Mesenteric fat pad (tissue), 1 donor: ENCODE measurements around the gene LAMA1. TPM values are rescaled to one million over a fixed set of nuclear protein-coding genes. Genes with fewer than 3 reads are reported as not detected.

ENCODE experiments used
- DNase-seq: peaks from one replicate; pipeline ENCODE4 v3.0.0-alpha.2; 2020; ENCODE audit warnings: low spot score
- total RNA-seq: library from RNA; stranded (reverse); fragmentation: NEBNext Ultra II Directional; extraction: Animal tissue kit (Norgen Biotek cat#: 25700); gene quantifications from one replicate; pipeline ENCODE4 v1.2.1, GENCODE V29; 2021
- donor health status: DM: yes; HTN: yes; CAD: no.

The LAMA1 gene
- total RNA-seq, 1 donor from 2014 or later: 7.9 TPM

DNA sequence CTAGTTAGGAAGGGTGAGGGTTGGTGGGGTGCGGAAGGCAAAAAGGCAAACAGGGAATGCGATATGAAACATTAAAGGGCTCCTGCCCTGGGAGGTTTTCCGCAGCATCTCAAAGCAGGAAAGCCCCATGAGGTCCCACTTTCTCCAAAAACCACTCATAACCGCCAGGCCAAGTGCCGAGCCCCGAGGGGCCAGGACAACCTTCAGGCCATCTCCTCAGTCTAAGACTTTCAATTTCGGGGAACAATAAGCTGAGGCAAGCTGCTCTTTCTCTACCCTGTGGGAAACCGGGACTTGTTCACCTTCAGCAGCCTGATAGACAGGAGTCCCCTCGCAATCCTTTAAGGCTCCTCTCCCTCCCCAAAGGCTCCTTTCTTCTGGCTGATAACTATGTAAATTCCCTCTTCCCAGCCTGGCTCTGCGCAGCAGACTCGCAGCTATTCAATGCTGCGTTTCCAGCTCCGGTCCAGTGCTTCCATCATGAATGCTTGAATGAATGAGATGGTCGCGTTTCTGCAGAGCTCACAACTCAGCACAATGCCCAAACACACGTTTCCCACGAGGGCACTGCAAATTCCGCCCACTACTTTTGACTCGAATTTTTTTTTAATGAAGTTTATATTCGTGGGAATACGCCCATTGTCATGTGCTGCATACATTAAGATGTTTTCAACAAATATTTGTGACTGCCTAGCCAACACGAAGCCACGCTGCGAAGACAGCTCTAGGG lies 1.4 kb downstream of the LAMA1 start:
- no peak for DNase-seq

DNA sequence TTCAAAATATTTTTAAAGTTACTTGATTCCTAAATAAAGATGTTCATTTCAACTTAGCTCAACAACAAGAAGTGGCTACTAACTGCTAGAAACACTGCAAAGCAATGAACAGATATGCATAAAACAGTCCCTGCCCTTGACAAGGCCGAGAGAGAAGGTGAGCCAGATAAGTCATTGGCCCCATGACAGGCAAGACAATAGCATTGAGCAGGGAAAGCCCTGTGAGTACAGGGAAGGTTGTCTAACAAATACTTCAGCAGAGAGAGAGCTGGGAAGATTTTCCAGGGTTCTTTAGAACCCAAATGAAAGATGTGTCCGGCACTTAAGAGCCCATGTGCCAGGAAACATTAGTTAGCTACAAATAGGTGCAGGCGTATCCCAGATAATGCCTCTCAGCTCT lies 4.7 kb downstream of the LAMA1 start:
- DNase-seq: no peak

DNA sequence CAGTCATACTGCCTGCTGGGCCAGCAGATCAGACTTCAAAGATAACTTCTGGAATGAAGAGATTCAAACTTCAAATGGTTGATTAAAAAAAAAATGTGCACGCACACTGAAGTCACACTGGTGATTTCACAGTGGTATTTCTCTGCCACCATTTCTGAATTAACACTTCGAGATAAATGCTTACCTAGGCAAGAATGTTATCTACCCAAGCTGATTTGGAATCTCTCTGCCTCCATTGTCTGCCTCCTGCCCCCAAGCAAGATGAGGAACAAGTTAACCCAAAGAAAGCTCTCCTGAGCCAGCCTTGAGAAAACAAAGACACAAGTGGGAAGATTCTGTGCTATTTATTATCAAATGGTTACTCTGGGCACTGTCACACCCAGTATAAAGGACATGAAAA lies 6.5 kb downstream of the LAMA1 start:
- no peak for DNase-seq

DNA sequence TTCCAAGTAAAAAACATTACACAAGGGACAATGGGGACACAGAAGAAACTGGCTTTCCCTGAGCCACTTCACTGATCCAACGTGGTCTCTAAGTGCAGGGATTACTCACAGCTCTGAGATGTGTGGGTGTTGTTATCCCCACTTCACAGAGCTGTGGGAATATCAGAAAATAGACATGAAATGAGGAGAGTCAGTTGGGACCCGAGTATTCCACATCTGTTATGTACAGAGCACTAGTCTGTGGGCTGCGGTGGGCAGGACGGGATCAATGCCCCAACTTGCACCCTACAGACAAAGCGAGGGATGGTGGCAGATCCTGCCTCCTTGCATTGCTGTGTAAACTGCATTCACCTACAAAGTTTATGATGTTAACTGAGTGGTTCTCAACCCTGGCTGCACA lies 11.7 kb downstream of the LAMA1 start:
- DNase-seq: no peak

DNA sequence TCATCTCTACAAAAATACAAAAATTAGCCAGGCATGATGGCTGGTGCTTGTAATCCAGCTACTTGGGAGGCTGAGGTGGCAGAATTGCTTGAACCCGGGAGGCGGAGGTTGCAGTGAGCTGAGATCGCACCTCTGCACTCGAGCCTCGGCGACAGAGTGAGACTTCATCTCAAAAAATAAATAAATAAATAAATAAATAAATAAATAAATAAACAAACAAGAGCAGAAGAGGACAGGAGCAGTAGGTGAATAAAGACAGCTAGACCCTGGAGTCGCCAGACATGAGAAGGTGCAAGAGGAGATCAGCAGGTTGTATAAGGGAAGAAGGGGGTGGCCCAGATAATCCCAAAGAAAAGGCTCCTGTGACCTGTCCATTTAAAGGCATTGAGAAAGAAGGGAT lies 12.3 kb downstream of the LAMA1 start:
- DNase-seq: no peak

DNA sequence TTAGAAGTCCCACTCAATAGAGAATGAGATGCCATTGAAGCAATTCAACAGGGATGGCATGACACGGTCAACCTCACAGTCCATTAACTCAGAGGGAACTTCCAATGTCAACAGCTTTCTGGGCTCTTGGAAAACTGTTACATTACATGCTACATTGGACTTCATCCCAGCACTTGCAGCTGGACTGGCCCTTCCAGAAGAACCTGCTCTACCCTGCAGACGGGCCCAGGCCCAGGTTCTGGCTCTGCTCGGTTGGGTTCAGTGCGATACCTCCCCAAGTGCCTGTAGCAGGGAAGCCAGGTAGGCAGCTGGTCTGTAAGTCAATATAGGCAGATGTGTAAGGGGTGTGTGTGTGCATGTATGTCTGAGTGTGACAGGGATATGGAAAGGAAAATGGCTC lies 12.9 kb downstream of the LAMA1 start:
- no peak for DNase-seq

DNA sequence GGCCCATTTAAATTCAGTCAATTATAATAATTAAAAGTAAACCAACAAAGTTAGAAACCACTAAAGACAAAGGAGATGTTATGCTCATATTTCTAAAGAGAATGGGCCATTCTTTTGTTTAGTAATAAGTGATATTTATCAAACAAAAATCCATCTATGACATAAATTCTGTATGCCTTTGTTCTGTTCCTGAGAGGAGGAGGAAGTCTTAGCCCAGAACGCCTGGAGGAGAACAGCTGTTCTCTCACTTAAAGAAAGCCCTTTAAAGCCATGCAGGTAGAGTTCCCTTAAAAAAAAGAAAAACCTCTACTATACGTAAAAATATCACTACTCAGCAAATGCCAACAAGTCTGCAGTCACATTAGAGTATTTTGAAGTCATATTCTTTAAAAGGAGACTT lies 15.5 kb downstream of the LAMA1 start:
- DNase-seq: no peak

DNA sequence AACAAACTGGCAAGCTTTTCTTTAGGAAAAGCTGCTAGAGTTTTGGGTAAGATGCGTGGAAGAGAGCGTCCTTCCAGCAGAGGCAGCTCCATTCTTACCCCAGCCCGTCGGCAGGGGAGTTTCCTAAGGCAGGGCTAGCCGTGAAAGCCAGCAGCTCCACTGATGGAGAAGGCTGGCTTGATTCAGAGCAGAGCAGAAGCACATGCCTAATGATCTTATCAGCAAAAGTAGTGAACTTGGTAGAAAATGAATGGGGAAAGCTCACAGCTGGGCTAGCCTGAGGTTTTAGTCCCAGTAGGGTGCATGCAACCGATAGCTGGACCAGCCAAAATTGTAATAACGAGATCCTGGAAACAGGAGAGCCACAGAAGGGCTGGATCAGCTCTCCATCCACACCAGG lies 20.8 kb downstream of the LAMA1 start:
- no peak for DNase-seq

DNA sequence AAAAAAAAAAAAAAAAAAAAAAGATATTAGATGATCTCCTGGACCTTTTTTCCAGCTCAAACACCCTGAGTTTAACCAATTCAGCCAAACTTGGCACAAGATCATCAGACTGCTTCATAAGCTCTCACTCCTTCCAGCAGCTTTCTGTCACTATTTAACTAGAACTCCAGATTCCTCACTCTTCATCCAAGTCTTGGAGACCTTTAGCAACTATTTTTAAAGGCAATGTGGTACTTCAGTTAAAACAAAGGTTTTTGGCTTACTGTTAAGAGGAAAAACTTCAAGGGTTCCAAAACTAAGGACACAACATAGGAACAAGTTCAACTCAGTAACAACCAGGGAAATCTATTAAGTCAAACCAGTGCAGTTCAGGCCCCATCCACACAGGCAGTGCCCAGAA lies 23.2 kb downstream of the LAMA1 start:
- no peak for DNase-seq

DNA sequence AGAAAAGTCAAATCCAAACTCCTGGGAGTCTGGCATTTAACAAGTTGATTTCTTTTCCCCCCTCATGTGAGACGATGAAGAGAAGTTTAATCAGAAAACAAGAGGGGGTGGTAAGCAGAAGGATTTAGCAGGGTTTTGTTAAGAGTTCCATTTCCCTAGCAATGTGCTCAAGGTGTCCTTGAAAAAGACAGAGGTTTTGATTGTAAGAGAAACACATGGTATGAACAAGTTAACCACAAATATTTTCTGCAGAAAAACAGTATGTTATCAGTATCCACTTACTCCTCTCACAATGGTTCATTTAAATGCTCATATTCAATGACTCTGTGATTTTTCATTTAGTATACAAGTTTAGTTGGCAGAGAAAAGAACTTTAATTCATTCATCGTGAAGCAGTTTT lies 26.8 kb downstream of the LAMA1 start:
- DNase-seq: no peak

DNA sequence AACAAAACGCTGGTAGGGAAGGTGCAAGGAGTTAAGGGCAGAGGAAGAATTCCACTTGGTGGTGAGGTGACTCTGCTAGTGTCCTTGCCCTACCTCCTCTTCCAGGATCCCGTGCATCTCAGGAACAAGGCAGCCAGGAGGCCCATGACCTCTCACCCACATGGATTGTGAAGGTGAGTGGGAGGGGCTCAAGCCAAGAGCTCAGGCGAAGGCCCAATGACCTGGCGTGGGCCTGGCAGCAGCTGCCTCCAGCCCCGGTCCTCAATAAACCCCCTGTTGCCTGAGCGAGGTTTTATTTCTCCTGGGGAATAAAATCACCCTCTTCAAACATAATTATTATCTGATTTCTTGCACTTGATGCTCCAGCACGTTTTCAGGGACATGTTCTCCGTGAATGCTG lies 28.2 kb downstream of the LAMA1 start:
- DNase-seq: no peak

DNA sequence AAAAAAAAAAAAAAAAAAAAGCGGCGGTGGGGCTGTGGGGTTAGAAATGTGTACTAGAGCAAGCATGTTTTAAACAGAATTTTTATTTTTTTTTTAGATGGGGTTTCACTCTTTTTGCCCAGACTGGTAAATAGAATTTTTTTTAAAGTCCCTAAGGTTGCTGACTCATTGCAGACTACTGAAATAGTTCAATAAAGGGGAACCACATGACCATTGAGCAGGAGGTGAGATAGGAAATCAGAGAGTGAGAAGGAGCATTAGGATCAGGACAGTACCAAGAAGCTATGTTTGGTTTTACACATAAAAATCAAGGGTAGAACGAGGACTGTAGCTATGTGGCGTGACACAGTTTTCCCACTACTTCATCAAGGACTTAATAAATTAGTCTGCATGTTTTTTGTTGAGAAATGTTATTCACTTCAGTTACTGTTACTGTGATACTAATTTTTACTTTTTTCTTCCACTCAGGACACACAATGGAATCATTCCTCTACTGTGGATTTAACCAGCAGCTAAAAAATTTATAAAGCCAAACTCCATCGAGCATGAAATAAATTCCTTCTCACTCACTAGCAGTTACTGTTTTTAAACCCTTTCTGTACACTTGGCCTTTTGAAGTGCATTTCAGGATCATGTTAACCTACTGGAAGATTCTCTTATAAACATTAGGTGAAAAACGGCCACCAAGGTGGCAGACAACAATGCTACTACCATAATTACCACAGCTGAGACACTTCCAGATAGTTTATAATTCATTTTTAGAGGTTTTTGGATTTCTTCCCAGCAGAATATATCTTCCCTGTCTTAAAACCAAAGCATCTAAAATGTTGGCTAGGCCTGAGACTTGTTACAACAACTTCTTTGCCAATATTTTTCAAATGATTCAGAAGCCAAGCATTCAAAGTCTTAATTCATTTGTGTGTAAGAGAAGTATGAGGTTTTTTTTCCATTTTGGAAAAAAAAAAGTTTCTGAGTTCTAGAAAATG lies 33.2 kb downstream of the LAMA1 start:
- no peak for DNase-seq

DNA sequence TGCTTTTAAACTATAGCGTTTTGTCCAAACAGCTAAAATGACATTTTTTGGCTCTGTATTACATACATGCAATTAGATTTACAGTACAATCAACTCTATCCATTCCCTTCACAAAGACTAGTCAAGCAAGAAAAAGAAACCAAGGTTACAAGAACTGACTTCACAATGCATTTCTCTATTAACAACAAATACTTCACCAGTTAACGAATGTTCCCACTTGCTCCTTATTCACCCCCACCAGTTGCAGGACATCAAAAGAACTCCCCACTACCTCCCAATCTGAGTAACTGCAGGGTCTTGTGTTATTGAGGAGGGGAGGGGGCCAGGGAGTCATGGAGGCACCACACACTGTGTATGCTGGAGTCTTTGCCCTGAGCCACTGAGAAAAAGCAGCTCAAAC lies 34.9 kb downstream of the LAMA1 start:
- DNase-seq: no peak

DNA sequence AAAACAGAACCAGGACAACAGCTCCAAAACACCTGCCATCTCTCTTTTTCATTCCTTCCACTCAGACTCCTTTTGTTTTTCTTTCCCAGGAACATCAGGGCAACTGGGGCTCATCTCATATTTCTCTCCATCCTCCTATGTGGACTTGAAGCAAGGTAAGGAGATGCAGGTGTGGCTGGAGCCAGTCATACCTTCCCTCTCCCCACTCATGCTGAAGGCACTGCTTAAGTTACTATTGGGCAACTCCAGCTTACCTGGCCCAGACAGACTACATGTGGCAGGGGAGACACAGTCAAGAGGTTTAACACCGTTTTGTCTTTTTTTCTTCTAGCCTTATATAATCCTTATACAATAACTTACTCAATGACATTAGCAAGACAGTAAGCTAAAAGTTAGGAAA lies 38.4 kb downstream of the LAMA1 start:
- no peak for DNase-seq

DNA sequence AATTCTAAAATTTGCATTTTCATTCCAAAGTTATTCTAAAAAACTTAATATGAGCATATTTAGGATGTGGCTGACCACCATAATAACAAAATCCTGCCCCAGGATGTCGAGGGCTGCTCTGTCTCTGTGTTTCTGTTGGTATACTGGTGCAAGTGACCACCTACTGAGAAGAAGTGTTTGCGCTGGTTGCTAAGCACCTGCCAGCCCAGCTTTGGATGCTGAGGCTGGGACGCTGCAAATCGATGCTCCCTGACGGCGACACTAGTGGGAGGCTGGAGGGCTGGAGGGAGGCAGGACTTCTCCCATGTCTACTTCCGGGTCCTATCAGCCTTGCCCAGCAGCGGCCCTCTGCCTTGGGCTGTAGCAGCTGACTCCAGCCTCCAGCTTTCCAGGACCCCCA lies 45.0 kb downstream of the LAMA1 start:
- DNase-seq: no peak

DNA sequence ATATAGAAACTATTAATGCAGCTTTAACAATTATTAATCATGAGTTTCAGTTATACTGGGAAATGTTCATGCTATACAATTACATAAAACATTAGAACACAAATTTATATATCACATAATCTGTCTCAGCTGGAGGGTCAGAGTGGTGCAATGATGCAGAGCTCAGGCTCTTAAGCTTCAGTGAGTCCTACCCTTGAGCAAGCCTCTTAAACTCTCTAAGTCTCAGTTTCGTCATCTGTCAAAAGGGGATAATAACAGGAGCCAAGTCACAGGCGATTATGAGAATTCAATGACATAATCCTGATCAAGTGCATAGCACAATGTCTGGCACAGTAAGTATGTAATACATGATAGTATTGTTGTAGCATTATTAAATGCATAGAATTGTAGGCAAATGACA lies 46.0 kb downstream of the LAMA1 start:
- no peak for DNase-seq

DNA sequence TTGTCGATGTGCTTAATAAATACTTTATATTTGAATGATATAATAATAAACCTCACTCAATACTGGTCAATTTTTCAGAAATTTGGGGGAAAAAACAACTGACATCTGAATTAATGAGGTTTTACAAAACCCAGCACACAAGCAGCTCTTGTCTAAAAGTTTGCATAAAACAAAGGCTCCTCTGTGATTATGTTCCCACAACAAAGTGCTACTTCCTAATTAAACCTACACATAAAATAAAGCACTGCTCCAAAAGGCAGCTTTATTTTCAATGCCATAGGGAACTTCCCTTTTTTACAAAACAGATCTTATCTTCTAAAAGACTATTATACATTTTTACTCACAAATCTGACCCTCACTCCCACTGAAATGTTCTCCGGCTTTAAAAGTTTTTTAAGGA lies 47.1 kb downstream of the LAMA1 start:
- DNase-seq: no peak

DNA sequence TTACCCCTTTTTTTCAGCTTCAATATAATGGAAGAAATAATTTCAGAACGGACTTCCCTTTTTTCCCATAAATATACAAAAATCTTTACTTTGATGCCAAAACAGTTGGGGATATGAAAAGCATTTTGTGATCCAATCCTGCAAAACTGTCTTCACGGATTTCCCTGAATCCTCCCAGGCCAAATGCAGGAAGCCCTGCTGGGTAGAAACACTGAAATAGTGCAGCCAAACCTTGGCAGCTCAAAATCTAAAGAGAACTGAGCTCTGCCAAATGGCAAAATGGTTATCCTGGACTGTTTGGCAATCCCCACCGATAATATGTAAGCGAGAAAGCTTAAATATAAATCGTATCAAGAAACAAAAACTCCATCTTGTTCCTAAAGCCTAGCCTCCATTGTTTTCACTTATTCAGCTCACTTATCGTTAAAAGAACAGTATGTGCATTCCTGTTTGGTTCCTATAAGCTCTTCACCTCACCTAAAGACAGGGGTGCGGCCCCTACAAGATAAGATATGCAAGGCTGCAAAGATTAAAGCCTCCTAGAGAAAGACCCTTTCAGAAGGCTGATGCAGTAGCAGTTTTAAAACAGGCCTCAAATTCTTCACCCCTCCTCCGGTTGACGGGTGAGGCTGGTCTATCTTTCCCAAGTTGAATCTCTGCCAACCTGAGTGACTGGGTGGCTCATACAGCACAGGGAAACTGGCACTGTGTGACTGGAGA lies 48.6 kb downstream of the LAMA1 start:
- no peak for DNase-seq

DNA sequence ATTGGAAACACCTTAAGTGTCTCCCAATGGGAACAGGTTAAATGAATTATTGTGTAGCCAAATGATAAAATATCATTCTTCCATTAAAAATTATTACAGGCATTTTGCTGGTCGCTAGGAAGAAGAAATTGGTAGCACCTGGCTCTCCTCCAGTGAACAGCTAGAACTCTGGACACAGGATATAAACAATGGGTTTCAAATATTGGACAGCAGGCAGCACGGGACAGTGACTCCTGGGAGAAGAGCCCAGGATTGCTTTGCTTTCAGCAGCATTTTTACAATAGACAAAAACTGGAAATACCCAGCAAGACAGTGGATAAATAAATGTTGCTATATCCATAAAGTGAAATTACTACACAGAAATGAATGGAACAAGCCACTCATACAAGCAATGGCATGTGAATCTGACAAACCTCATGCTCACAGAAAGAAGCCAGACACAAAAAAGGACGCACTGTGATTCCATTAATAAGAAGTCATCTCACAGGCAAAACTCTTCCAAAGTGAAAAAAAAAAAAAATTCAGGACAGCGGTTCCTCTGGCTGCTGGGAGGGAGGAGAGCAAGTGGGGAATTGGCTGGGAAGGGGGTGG lies 50.5 kb downstream of the LAMA1 start:
- DNase-seq: no peak

DNA sequence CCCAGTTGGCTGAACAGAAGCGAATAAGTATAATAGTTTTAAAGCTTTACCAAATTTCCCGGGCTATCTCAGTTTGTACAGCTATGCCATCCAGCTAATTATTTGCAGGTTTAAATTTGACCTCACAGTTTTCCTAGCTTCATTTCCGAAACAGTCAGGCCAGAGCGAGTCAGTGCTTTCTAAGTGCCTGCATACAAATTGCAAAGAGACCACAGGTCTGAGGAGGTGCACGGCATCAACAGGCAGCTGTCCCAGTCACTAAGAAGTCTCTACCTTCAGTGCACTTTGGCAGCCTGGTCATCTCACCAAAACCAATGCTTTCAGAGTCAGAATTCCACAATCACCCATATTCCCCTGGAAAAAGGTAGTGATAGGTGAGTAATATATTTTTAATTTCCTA lies 51.9 kb downstream of the LAMA1 start:
- no peak for DNase-seq

DNA sequence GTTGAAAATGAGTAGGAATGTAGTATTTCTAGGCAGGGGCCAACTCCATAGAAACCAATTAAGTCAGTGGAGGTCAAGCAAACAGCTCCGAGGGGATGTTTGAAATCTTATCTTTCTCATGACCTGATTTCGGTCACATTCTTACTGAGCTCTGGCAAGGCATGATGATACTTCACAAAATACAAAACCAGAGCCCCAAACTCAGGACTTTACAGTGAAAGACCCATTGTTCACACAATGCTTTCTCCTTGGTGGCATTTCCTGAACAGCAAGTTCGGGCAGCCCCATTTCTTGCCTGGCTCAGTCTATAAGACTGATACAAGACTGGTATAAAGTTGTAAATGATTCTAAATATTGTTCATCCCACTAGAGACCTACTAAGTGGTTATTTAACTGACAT lies 53.3 kb downstream of the LAMA1 start:
- no peak for DNase-seq

DNA sequence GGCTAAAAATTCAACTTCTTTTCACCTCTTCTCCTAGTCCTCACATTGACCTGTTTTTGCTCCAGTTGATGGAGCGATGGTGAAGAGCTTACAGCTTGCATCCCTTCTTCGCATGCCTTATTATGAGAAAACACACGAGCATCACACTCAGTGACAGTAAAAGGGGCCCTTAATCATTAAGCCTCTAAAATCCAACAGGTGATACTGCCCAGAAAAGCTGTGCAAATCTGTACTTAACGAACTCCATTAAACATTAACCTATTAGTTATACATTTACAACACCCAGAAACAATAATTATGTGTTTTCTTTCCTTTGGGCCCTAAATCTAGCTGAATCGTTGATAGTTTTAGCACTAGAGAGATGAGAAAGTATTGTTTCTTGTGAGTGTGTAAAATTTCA lies 54.8 kb downstream of the LAMA1 start:
- DNase-seq: no peak
